HG03280 (cell line): ENCODE measurements around the gene RGL1.

Source experiments
- ATAC-seq: cut with Tn5 transposase; IDR thresholded peaks from one replicate; pipeline ENCODE4 v1.9.1; 2021; ENCODE audit warnings: mild to moderate bottlenecking, moderate library complexity; ENCODE audit not compliant: unreplicated experiment

RGL1 gene

DNA sequence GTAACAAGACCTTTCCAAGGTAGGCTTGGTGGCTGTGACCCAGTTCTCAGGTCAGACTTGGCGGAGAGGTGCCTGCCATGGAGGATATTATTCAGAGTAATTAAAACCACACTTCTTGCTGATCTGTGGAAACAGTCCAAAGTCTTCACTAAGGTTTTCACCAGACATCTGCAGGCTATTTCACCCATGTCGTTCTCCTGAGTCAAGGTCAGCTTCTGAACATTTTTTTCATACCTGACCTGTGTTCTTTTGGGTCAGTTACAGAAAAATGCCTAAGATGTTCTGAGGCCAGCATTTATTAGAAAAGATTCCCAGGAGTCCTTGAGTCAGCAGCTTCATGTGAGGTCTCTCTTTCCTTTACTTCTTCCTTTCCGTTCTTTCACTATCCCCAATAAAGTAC, 54.9 kb downstream of the RGL1 start:
- ATAC-seq = no peak

GRCh38 chr1:183862967-183863366, 58.0 kb downstream of the RGL1 start:
- no peak for ATAC-seq

DNA sequence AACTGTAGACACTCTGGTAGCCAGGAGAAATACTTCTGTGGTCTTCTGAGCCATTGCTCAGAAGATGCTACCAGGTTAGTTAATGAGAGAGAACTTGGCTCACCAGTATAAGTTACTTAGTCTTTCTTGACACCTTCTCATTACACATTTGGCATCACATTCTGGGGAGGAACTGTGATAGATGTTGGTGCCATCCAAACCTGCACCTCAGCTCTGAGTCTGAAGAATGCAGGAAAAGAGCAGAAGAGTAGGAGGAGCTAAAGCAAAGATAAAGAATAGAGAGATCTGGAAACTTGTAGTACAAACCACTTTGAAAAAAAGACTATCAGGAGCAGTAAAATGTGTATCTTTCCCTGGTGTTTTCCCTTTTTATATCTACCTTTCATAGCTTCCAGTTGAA, 58.9 kb downstream of the RGL1 start:
- ATAC-seq = no peak

DNA sequence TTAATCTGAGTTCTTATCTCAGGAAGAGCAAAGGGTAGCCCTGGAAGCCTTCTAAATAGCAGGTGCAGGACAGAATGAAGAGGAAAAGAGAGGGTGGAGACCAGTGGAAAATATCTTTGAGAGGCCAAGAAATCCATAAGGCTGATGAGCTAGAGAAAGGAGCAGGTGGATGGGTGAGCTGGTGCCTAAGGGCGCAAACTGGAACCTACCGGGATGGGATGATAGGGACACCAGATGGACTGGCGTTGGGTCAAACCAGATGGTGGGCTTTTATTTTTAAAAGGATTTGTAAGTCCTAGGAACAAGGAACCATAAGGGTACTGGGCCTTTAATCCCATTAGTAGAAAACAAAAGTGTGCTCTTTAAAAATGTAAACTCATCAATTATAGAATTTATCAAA, 59.7 kb downstream of the RGL1 start:
- no peak for ATAC-seq

GRCh38 chr1:183869230-183869629, 64.3 kb downstream of the RGL1 start:
- no peak for ATAC-seq

GRCh38 chr1:183869664-183870063, 64.7 kb downstream of the RGL1 start:
- ATAC-seq = no peak

DNA sequence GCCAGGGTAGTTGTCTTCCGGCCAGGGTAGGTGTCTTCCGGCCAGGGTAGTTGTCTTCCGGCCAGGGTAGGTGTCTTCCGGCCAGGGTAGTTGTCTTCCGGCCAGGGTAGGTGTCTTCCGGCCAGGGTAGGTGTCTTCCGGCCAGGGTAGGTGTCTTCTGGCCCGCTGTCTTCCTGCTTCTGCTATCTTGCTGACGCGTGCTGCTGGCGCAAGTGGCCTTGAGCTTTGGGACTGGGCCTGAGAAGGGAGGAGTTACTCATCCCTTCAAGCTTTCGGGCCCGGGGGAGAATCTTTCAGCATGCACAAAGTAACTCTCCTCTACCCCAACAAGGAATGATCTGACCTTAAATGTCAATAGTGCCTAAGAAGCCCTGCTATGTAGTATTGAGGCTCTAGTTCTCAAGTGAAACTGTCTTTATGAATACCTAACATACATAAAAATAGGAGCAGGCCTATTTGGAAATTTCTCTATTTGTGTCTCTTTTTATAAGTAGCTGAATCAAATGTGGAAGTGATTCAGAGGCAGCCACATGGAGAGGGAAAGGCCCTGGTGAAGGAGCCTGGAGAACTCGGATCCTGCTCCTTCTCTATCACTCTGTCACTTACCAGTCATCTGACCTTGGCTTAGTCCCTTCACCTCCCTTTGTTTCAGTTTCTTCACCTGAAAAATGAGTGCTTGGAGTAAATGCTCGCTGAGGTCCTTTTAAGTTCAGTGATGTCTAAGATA, 65.6 kb downstream of the RGL1 start:
- ATAC-seq = no peak

DNA sequence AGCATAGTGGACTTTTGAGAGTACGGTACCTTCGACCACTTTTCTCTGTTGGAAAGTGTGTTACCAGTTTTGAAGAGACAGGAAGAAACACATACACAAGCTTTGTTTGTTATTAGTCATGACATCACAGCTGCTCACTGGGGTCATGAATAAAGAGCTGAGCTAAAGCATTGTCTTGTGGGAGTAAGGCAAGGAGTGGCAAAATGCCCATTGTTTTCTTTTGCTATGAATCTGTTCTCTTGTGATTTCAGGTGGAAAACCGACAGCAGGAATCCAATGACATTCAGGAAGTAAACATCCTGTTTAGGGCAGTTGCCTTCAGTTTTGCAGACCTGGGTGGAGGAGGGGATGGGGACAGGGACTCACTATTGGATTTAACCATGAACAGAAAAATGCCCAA, 66.2 kb downstream of the RGL1 start:
- ATAC-seq = no peak

GRCh38 chr1:183871601-183872000, 66.7 kb downstream of the RGL1 start:
- no peak for ATAC-seq

DNA sequence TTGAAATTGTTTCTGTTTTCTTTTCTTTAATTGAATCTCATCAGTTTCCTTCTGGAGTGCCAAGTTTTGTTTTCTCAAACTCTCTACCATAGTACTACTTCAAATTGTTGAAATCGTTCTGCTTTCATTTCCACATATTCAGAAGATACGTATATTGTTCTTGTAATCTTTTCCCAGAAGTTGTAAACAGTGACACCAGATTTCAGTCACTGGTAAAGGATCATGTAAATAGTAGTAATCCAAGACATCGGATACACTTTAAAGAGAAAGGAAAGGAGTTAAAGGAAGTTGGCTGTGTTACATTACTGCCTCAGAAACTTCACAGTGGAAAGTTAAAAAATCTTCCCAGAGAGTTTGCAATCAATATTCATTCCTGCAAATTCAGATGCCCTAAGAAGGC, 67.5 kb downstream of the RGL1 start:
- ATAC-seq = no peak

DNA sequence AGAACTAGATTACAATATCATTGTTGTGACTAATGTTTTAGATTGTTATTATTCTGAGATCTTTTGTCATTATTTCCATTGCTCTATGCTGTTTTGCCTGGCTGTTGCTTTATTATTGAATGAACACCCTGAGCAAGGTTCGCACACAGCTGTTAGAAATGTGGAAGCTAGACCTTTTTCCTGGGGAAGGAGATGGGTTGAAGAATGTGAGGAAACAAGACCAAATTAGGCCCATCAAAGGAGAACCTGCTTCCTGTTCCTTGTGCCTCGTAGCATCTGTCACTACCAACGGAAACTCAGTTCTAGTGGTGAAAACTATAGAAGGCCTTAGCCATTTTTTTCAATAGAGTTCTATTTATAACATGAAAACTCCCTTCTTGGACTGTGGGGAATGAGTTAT, 68.7 kb downstream of the RGL1 start:
- no peak for ATAC-seq

DNA sequence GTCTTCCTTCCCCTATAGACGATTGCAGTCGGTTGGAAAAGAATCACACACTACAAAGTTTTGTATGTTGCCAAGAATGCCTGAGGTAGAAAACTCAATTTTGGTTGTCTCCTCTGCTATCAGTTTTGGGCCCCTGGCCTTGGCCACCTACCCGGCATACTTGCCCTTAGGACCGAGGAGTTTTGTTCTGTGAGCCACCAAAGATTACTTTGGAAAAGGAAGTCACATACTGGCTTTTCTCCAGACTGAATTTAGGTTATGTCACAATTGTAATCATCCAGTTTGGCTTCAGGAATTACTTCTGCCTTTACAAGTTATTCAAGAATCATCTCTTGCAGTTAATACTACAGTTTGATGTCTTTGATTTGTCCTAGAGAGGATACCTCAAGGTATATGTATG, 71.4 kb downstream of the RGL1 start:
- ATAC-seq = no peak

- ATAC-seq = no peak
Measured at GRCh38 chr1:183877053-183877720, 72.3 kb downstream of the RGL1 start.

DNA sequence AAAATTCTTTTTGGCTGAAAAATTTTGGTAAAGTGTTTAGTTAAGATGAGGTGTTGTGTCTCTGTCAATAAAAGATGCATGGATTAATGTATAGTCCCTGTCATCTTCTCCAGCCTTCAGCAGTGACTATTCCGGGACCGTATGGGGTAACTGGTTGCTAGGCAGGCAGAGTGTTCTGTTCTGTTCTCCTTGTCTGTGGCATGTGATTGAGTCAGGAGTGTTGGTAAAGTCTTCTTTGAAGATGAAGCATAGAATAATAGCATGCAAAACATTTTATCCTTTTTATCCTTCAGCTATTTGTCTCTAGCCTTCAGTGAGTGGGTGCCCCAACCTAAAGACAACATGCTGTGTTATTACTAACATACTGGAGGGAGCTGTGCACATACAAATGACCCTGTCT, 74.6 kb downstream of the RGL1 start:
- no peak for ATAC-seq

GRCh38 chr1:183879966-183880365, 75.0 kb downstream of the RGL1 start:
- no peak for ATAC-seq

DNA sequence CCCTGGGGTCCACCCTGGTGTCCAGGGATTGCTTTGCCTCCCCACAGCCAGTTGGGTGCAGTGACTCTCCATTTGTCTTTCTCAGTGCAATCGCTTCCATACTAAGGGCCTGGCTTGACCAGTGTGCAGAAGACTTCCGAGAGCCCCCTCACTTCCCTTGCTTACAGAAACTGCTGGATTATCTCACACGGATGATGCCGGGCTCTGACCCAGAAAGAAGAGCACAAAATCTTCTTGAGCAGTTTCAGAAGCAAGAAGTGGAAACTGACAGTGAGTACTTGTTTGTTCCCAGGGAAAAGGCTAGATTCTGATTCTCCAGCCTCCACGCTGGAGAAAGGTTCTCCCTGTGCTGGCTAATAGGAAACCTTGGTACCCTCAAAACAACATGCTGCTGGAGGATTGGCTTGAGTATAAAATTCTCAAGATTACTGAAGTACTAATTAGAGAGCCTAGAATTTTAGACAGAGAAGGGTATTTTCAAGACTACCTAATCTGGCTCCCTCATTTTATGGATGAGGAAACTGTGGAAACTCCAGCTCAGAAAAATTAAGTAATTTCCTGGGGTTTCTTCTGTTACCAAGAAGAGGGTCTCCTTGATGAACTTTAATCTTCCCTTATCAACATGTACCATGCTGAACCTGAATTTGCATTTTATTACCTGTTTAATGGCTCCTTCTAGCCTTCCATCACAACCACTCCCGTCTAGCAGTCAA, 75.8 kb downstream of the RGL1 start:
- ATAC-seq = no peak

DNA sequence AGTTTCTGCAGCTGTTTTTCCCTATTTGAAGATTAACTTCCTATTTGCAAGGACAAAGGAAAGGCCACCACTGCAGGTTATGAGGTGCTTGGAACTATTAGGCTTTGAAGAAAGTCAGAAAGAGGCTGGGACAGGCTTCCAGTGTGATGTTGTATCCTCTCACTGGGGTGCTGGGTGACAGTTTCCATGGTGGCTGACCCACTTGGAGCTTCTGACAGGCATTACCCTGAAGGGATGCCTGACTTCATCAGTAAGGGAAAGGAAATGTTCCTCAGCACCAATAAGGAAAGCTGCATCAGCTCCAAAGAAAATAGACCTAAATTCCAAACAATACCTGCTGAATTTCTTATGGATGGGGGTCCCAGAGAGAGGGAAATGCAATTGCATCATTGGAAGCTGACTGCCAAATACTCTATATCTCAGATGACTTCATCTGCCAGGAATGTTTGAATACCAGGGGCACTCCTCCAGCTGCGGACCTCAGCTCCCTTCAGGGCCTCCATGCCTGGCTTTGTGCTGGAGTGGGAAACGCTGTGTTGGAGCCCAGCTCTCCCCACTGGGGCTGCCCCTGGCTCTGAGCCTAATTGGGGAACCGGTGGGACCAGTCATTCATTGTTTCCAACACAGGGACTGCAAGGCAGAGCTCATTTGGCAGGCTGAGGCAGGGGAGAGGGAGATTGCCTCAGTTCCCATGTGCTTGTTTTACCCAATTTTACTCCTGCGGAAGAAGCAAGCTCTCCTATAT, 76.6 kb downstream of the RGL1 start:
- ATAC-seq = no peak

DNA sequence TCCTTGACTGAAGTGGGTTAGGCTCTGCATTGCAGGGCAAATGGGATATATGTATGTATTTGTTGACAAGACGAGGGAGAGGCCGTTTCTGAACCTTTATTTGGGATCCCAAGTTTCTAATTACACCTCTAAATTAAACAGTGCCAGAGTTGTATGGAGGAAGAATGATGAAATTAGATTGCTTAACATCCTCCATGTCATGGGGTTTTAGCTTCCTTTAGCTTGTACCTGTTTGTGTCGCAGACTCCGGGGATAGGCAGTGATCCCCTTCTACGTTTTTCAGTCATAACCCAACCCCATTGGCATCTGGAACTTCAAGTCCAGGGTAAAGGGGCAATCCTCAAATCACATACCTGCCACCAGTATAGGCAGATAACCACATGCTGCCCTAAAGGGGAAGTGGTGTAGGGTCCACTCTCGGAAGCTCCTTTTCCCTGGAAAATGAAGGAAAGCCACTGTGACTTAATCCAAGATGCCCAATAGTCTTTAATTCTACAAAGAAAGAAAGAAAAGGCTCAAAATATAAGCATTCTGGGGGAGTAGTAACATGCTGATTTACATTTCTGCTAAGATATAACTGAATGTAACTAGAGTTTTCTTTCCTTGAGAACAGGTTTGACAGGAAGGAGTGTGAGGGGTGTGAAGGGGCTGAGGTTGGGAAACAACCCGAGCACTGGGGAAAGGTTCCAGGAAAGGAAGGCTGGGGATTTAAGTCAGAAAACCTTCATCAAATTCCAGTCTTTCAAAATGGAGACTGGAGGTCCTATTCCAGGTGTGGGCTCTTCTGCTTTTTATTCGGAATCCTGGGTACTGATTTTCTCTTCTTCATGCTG, 77.6 kb downstream of the RGL1 start:
- ATAC-seq = no peak

- ATAC-seq = no peak
Measured at GRCh38 chr1:183883623-183884022, 78.7 kb downstream of the RGL1 start.

DNA sequence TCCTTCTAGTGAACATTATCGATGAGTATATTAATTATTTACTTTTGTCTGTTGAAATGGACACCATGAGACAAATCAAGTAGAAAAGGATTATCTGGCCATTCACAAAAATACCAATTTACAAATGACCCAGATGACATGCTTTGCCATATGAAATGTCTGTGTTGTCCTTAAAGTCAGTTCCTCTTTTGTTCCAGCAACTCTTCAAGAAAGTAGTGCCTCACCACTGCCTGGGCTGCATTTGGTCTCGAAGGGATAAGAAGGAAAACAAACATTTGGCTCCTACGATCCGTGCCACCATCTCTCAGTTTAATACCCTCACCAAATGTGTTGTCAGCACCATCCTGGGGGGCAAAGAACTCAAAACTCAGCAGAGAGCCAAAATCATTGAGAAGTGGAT, 79.6 kb downstream of the RGL1 start:
- no peak for ATAC-seq
